ENCODE data around the gene FLNB.

Gene FLNB

DNA sequence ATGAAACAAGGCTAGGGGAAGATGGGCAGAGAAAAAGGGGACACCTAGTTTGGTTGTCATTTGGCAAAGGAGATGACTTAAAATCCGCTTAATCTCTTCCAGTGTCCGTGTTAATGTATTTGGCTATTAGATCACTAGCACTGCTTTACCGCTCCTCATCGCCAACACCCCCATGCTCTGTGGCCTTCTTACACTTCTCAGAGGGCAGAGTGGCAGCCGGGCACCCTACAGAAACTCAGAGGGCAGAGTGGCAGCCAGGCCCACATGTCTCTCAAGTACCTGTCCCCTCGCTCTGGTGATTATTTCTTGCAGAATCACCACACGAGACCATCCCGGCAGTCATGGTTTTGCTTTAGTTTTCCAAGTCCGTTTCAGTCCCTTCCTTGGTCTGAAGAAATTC is 162.9 kb downstream of the FLNB start:
- TF ChIP-seq, protein P1, sequence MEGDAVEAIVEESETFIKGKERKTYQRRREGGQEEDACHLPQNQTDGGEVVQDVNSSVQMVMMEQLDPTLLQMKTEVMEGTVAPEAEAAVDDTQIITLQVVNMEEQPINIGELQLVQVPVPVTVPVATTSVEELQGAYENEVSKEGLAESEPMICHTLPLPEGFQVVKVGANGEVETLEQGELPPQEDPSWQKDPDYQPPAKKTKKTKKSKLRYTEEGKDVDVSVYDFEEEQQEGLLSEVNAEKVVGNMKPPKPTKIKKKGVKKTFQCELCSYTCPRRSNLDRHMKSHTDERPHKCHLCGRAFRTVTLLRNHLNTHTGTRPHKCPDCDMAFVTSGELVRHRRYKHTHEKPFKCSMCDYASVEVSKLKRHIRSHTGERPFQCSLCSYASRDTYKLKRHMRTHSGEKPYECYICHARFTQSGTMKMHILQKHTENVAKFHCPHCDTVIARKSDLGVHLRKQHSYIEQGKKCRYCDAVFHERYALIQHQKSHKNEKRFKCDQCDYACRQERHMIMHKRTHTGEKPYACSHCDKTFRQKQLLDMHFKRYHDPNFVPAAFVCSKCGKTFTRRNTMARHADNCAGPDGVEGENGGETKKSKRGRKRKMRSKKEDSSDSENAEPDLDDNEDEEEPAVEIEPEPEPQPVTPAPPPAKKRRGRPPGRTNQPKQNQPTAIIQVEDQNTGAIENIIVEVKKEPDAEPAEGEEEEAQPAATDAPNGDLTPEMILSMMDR (conservative IDR thresholded peaks at IDR 0.05; ENCODE audit: low read depth, low read length), result no peak
- H3K4me3 ChIP-seq (ENCODE audit: low read depth, low read length), result no peak overlapping the region
- DNase-seq (ENCODE audit: low read depth), result no peak

DNA sequence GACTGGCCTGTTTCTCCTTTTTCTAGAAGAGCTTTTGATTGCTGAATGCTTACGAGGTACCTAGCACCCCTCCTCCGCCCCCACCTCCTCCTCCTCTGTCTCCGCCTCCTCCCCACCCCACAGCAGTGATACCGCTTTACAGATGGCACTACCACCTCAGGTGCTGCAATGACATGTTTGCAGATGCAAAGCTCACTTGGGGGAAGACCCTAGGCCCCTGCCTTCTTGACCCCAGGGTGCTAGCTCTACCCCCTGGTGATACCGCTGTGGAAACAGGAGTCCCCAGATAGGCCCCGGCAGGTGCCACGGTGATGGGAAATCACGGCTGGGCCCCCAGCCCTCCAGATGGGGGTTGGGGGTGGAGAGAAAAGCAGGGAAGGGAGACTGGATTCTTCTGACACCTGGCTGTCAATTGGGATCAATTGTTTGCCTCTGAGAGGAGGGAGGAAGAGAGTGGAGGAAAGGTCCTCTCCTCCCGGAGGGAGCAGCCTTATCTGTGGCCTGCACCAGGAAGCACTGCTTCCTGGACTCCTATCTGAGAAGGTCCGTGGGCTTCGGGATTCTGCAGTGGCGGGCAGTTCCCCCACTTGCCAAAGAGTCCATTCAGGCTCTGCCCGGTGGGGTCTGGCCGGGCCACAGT is 164.9 kb downstream of the FLNB start:
- DNase-seq (ENCODE audit: low read depth), result no peak
- no peak overlapping the region for H3K4me3 ChIP-seq (ENCODE audit: low read depth, low read length)
- TF ChIP-seq, protein P1 (conservative IDR thresholded peaks at IDR 0.05; ENCODE audit: low read depth, low read length), result no peak

DNA sequence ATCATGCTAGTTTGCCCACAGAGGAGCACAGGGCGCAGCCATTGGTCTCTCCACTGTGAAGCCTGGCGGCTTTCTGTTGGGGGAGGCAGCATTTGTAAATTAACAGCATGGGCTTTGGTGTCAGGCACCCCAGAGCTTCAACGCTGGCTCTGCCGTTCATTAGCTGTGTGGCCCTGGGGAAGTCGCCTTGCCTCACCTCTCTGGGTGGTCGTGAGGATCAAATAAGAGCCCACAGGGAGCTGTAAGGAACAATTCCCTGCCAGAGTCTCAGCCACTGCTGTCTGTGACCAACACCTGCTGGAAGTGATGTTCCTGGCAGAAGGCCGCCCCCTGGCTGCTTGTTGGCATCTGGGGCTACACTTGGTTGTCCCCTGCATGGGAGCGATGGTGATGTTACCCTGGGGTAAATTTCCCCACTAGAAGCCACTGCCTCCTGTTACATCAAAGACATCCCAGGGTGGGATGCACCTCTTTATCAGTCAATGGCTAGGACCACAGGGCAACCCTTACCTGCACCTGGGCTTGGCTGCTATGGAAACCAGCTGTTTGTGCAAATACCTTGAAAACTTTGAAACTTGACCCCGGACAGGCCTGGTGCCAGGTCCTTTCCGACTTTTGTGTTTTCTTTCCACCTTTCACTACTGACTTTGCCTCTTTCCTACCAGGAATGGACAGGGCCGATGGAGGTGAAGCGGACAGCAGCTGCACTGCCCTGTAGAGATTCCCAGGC is 165.6 kb downstream of the FLNB start:
- DNase-seq (ENCODE audit: low read depth), result peak; percentile 44
- TF ChIP-seq, protein P1 (conservative IDR thresholded peaks at IDR 0.05; ENCODE audit: low read depth, low read length), result peak; percentile 56
- no peak overlapping the region for H3K4me3 ChIP-seq (ENCODE audit: low read depth, low read length)

DNA sequence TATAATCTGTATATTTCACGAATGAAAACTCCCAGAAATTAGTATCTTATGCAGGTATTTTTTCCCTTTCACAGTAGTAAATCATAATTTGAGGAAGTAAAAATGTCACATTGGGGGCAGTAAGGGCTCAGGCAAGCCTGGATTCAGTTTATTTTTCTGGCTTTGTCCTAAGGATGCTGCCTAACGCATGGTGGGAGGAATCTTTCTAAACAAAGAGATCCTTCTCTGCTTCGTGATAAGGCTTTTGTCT is 166.9 kb downstream of the FLNB start:
- H3K4me3 ChIP-seq (ENCODE audit: low read depth, low read length), result no peak overlapping the region
- DNase-seq (ENCODE audit: low read depth), result no peak
- TF ChIP-seq, protein P1 (conservative IDR thresholded peaks at IDR 0.05; ENCODE audit: low read depth, low read length), result no peak

DNA sequence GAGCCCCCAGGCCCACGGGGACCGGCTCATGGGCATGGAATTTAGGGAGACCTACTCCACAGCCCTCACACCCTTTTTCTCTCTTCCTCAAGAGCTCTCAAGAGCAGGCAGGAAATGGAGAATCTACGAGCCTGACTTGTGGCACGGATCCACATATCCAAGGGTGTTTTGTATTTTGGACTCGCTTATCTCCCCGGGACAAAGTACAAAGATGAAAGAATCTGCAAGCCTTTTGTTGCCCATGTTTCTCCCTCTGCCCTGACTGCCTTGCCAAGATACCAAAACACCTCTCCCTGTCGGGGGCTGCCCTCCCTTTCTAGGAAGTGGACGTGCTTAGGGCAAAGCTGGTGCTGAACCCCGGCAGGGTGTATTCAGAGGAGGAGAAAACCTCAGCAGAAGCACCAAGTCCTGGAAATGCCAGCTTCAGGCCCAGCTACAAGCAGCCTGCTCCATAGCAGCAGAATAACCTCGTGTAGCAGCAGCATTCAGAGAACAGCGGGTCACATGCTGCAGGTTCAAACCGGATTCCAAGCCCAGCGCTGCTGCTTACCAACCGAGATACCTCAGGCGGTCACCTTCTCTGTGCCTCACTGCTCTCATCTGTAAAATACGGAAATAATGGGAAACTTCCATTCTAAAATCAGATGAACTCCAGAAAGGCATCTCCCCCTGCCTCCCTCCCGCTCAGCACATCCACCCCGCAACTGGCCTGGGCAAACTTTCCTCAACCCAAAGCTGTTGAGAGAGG is 167.4 kb downstream of the FLNB start:
- no peak overlapping the region for H3K4me3 ChIP-seq (ENCODE audit: low read depth, low read length)
- peak; percentile 49 for DNase-seq (ENCODE audit: low read depth)
- TF ChIP-seq, protein P1 (conservative IDR thresholded peaks at IDR 0.05; ENCODE audit: low read depth, low read length), result no peak

DNA sequence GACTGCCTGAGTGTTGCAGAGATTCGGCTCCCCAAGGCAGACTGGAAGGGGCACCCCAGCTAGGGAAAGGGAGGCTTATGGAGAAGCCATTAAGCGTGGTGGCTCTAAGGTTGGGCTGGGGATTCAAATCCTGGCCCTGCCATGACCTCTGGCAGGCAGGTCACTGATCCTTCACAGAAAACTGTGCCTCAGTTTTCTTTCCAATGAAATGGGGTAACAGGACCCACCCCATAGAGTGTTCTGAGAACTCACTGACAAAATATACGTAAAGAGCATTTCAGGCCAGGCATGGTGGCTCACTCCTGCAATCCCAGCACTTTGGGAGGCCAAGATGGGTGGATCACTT is 167.9 kb downstream of the FLNB start:
- H3K4me3 ChIP-seq (ENCODE audit: low read depth, low read length), result no peak overlapping the region
- TF ChIP-seq, protein P1 (conservative IDR thresholded peaks at IDR 0.05; ENCODE audit: low read depth, low read length), result no peak
- no peak for DNase-seq (ENCODE audit: low read depth)

Measured in choroid plexus epithelial cell (primary cell).